Hepatic stellate cell (primary cell): Measurements from ENCODE around the gene PDCD1LG2.
A peak's percentile ranks its signal among the peaks of the same experiment; 100 is the strongest.
"Not testable (repeated sequence)": the region's sequence is repeated elsewhere in the genome, so short reads cannot be mapped to it uniquely, and the experiment has no call there.

Experiments
- DNase-seq: peaks from one replicate; pipeline ENCODE4 v3.0.0; 2011; ENCODE audit warnings: low spot score

The PDCD1LG2 gene

GRCh38 chr9:5566054-5566618, 55.8 kb downstream of the PDCD1LG2 start:
- DNase-seq, result no peak

- no peak for DNase-seq
These were observed 58.5 kb downstream of the PDCD1LG2 start for GRCh38 chr9:5568868-5569267.

- no peak for DNase-seq
These were observed 59.1 kb downstream of the PDCD1LG2 start for GRCh38 chr9:5569409-5569808.

GRCh38 chr9:5569891-5570290, 59.6 kb downstream of the PDCD1LG2 start:
- no peak for DNase-seq

GRCh38 chr9:5571629-5572232, 61.4 kb downstream of the PDCD1LG2 start:
- no peak for DNase-seq

GRCh38 chr9:5574097-5574496, 63.8 kb downstream of the PDCD1LG2 start:
- no peak for DNase-seq

GRCh38 chr9:5575000-5575399, 64.7 kb downstream of the PDCD1LG2 start:
- DNase-seq, result no peak

- no peak for DNase-seq
These were observed 66.9 kb downstream of the PDCD1LG2 start for GRCh38 chr9:5577225-5577624.

- no peak for DNase-seq
These were observed 67.8 kb downstream of the PDCD1LG2 start for GRCh38 chr9:5578018-5578697.

GRCh38 chr9:5578698-5579085, 68.4 kb downstream of the PDCD1LG2 start:
- no peak for DNase-seq

- DNase-seq, result no peak
These were observed 69.5 kb downstream of the PDCD1LG2 start for GRCh38 chr9:5579881-5580280.

GRCh38 chr9:5580650-5581049, 70.3 kb downstream of the PDCD1LG2 start:
- no peak for DNase-seq

GRCh38 chr9:5581706-5582105, 71.4 kb downstream of the PDCD1LG2 start:
- DNase-seq, result not testable (repeated sequence)

GRCh38 chr9:5582835-5583195, 72.5 kb downstream of the PDCD1LG2 start:
- DNase-seq, result peak; percentile 34

- peak; percentile 29 for DNase-seq
These were observed 76.1 kb downstream of the PDCD1LG2 start for GRCh38 chr9:5586391-5586802.

- peak; percentile 64 for DNase-seq
These were observed 76.7 kb downstream of the PDCD1LG2 start for GRCh38 chr9:5587024-5587423.

GRCh38 chr9:5592231-5592630, 81.9 kb downstream of the PDCD1LG2 start:
- no peak for DNase-seq

GRCh38 chr9:5592904-5593303, 82.6 kb downstream of the PDCD1LG2 start:
- DNase-seq, result no peak

GRCh38 chr9:5593904-5594303, 83.6 kb downstream of the PDCD1LG2 start:
- DNase-seq, result no peak

- no peak for DNase-seq
These were observed 85.8 kb downstream of the PDCD1LG2 start for GRCh38 chr9:5596173-5596572.

- DNase-seq, result no peak
These were observed 98.2 kb downstream of the PDCD1LG2 start for GRCh38 chr9:5608298-5609225.

GRCh38 chr9:5609226-5609596, 98.9 kb downstream of the PDCD1LG2 start:
- no peak for DNase-seq

- no peak for DNase-seq
These were observed 100.2 kb downstream of the PDCD1LG2 start for GRCh38 chr9:5610491-5610890.
